Thymus (tissue), 11 donors: ENCODE data around the gene BEND6. TPM values are rescaled to one million over a fixed set of nuclear protein-coding genes. Genes with fewer than 3 reads are reported as not detected.
"Not testable (repeated sequence)": the region's sequence is repeated elsewhere in the genome, so short reads cannot be mapped to it uniquely, and the experiment has no call there.

Experiments
- DNase-seq, 9 donors: peaks; one replicate each; pipeline ENCODE4 v3.0.0-alpha.2; 2013; ENCODE audit warnings: low spot score in 9 of 9, low read depth in 6 of 9, missing footprints in 1 of 9
- H3K27ac ChIP-seq, 2 donors: one replicate each; pipeline ENCODE4 v1.5.1; 2013; ENCODE audit warnings: control low read depth in 1 of 2, low read depth in 1 of 2, low read length in 1 of 2, mild to moderate bottlenecking in 1 of 2, moderate library complexity in 1 of 2
- H3K27me3 ChIP-seq, 2 donors: one replicate each; pipeline ENCODE4 v1.5.1; 2013; ENCODE audit warnings: low read length in 1 of 2; ENCODE audit not compliant: control insufficient read depth in 2 of 2, insufficient read depth in 1 of 2
- H3K36me3 ChIP-seq, 2 donors: one replicate each; pipeline ENCODE4 v1.5.1; 2013; ENCODE audit warnings: low read length in 1 of 2, mild to moderate bottlenecking in 1 of 2, moderate library complexity in 1 of 2; ENCODE audit not compliant: control insufficient read depth in 2 of 2, insufficient read depth in 2 of 2
- H3K4me1 ChIP-seq, 2 donors: one replicate each; pipeline ENCODE4 v1.5.1; 2013; ENCODE audit warnings: low read length in 2 of 2; ENCODE audit not compliant: control insufficient read depth in 2 of 2, insufficient read depth in 2 of 2
- H3K4me3 ChIP-seq, 2 donors: one replicate each; pipeline ENCODE4 v1.5.1; 2013; ENCODE audit warnings: low read length in 2 of 2, control low read depth in 1 of 2, mild to moderate bottlenecking in 1 of 2
- H3K9me3 ChIP-seq, 2 donors: one replicate each; pipeline ENCODE4 v1.5.1; 2013; ENCODE audit warnings: low read length in 1 of 2, mild to moderate bottlenecking in 1 of 2; ENCODE audit not compliant: control insufficient read depth in 2 of 2, insufficient read depth in 1 of 2
- WGBS: extraction: QIAGEN DNeasy Blood & Tissue Kit; methylation state at CpG from one replicate; pipeline ENCODE4 v1.1.7; 2013; 5-methylcytosine and 5-hydroxymethylcytosine counted together
- polyA plus RNA-seq: library from polyadenylated mRNA; stranded (reverse); fragments of 200-250 nt; gene quantifications from one replicate; pipeline ENCODE4 v1.2.3, GENCODE V29; 2013
- total RNA-seq: library from RNA; stranded (reverse); fragments of 120-200 nt; gene quantifications from one replicate; pipeline ENCODE4 v1.2.4, GENCODE V29; 2013
- donor health status: healthy.

The BEND6 gene
- total and polyA plus RNA-seq, 2 donors = 0.98 to 1.1 TPM

DNA sequence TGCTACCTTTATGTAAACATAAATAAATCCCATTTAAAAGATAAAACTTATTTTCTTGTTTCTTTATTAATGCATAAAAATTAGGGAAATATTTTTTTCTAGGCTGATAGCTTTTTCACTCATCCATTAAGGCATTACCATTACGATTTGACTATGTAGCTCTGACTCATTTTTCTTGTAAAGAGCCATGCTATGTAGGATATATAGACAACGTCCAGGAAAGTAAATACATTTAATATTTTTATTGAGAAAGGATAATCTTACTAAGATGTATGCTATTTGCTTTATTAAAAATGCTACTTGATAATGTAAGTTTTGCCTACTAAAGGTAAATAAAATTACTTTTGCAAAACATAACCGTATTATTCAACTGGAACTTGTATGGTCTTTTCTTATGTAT lies 72.4 kb downstream of the BEND6 start:
- Histone ChIP-seq H3K4me3 (no peak overlapping the region), H3K27me3 (no peaks in the 10 kb centered on the region), H3K27ac (no peak overlapping the region), H3K9me3 (peaks cover 0 to 3% of the 10 kb centered on the region in 2 donors), H3K4me1 (no peaks in the 10 kb centered on the region), H3K36me3 (no peaks in the 10 kb centered on the region)
- WGBS = 94% methylated on average over 3 of the region's 3 CpGs
- DNase-seq = no peak

DNA sequence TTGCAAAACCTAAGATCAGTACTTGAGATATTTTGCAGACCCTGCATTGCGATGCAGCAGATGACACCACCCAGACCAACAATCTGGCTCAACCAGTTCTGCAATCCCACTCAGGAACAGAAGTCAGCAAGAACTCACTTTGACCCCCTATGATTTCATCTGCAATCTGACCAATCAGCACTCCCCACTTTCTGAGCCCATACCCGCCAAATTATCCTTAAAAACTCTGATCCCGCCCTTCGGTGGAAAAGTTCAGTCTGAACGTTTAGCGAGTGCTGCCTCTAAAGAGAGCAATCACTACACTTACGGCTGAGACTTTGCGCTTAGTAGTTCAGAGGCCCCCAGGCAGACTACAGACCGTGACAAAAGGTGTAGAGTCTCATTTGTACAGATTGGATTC lies 74.3 kb downstream of the BEND6 start:
- H3K36me3 ChIP-seq = no peaks in the 10 kb centered on the region
- H3K27me3 ChIP-seq = no peaks in the 10 kb centered on the region
- DNase-seq = no peak
- 97% methylated on average over 9 of the region's 9 CpGs for WGBS
- H3K27ac ChIP-seq = no peak overlapping the region
- H3K4me3 ChIP-seq = no peak overlapping the region
- peaks cover 0 to 3% of the 10 kb centered on the region in 2 donors for H3K9me3 ChIP-seq
- H3K4me1 ChIP-seq = no peaks in the 10 kb centered on the region

DNA sequence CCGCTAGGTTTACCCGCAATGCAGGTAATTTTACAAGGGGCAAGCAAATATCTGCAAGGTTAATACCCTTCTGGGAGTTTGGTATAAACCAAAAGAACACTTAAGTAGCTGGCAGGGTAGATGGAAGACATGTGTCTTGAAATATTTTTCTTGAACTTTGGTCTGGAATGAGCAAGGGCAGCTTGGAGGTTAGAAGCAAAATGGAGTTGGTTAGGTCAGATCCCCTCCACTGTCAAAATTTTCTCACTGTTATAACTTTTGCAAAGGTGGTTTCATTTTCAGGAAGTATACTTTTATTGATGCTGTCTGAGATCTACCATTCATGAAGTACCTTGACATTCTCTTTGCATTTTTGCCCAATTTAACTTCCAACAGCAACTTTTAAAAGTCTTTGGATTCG lies 78.3 kb downstream of the BEND6 start:
- no peaks in the 10 kb centered on the region for H3K4me1 ChIP-seq
- H3K9me3 ChIP-seq = no peaks in the 10 kb centered on the region

DNA sequence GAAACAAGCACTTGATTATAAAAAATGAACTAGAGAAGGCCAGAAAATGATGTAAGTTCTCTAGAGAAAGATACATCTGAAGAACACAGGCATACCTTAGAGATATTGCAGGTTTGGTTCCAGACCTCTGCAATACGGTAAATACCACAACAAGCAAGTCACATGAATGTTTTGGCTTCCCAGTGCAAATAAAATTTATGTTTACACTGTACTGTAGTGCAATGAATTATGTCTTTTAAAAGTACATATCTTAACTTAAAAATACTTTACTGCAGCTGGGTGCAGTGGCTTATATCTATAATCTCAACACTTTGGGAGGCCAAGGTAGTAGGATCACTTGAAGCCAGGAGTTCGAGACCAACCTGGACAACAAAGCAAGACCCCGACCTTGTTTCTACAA lies 80.6 kb downstream of the BEND6 start:
- Histone ChIP-seq H3K4me3 (no peak overlapping the region), H3K27me3 (no peaks in the 10 kb centered on the region), H3K4me1 (no peaks in the 10 kb centered on the region), H3K27ac (no peak overlapping the region), H3K36me3 (no peaks in the 10 kb centered on the region), H3K9me3 (no peaks in the 10 kb centered on the region)
- no peak for DNase-seq
- 32% methylated on average over 3 of the region's 3 CpGs for WGBS

More for the DNA sequence above, 78.3 kb downstream of the BEND6 start:
- no peak for DNase-seq
- no peaks in the 10 kb centered on the region for H3K27me3 ChIP-seq
- 98% methylated on average over 3 of the region's 3 CpGs for WGBS
- no peaks in the 10 kb centered on the region for H3K36me3 ChIP-seq
- no peak overlapping the region for H3K4me3 ChIP-seq
- no peak overlapping the region for H3K27ac ChIP-seq

DNA sequence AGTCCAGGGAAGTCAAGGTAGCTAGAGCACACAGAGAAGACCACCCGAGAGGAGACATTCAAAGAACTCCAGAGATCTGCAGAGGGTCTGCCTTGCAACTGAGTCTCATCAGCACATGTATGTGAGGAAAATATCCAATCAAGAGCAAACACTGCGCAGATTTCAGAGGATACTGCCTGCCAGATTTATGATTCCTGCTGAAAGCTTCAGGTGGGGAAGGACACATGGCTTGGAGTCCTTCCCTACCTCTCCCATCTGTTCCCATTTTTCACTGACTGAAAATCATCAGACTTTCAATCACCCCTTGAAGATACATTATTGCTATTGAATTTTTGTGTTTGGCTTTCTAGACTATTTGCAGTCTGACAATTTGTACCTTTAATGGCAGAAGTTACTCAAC lies 84.0 kb downstream of the BEND6 start:
- Histone ChIP-seq H3K4me1 (no peaks in the 10 kb centered on the region), H3K27ac (no peak overlapping the region), H3K27me3 (no peaks in the 10 kb centered on the region), H3K36me3 (no peaks in the 10 kb centered on the region), H3K4me3 (no peak overlapping the region), H3K9me3 (no peaks in the 10 kb centered on the region)
- WGBS = 99% methylated on average over 2 of the region's 2 CpGs
- no peak for DNase-seq

DNA sequence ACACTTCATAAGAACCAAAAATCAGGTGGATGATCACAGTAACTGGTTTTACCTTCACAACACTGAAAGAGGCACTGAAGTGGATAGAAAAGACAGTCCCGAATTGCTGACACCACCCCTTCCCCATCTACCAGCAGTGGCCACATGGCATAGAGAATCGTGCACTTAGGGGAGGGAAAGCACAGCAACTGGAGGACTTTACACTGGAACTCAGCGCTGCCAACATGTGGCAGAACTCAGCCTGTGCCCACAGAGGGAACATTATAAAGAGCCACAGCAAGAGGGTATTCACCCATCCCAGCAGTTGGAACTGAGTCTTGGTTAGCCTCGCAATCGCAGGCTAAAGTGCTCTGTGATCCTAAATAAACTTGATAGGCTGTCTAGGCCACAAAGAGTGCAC lies 85.1 kb downstream of the BEND6 start:
- DNase-seq = peak in 1 of 9 donors; percentile 19
- H3K36me3 ChIP-seq = no peaks in the 10 kb centered on the region
- WGBS = 92% methylated on average over 5 of the region's 5 CpGs
- H3K27me3 ChIP-seq = no peaks in the 10 kb centered on the region
- no peaks in the 10 kb centered on the region for H3K4me1 ChIP-seq
- H3K9me3 ChIP-seq = no peaks in the 10 kb centered on the region
- H3K4me3 ChIP-seq = no peak overlapping the region
- H3K27ac ChIP-seq = no peak overlapping the region

DNA sequence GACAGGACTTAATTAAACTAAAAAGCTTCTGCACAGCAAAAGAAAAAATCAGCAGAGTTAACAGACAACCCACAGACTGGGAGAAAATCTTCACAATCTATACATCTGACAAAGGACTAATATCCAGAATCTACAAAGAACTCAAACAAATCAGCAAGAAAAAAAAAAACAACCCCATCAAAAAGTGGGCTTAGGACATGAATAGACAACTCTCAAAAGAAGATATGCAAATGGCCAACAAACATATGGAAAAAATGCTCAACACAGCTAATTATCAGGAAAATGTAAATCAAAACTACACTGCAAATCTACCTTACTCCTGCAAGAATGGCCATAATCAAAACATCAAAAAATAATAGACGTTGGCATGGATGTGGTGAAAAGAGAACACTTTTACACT lies 89.2 kb downstream of the BEND6 start:
- DNase-seq, H3K4me3 ChIP-seq, H3K27ac ChIP-seq, H3K27me3 ChIP-seq, H3K36me3 ChIP-seq, H3K4me1 ChIP-seq, H3K9me3 ChIP-seq: not testable (repeated sequence)
- 100% methylated on average over 1 of the region's 1 CpG for WGBS

DNA sequence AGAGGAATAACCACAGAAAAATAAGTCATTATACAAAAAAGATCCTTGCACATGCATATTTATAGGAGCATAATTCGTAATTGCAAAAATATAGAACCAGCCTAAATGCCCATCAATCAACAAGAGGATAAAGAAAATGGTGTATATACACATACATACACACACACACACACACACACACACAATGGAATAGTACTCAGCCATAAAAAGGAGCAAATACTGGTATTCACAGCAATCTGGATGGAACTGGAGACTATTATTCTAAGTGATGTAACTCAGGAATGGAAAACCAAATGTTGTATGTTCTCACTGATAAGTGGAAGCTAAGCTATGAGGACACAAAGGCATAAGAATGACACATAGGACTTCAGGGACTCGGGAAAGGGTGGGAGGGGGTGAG lies 89.7 kb downstream of the BEND6 start:
- no peaks in the 10 kb centered on the region for H3K9me3 ChIP-seq
- H3K4me3 ChIP-seq = no peak overlapping the region
- H3K36me3 ChIP-seq = no peaks in the 10 kb centered on the region
- peaks cover 0 to 3% of the 10 kb centered on the region in 2 donors for H3K27me3 ChIP-seq
- no peak for DNase-seq
- H3K27ac ChIP-seq = no peak overlapping the region
- over 99% methylated on average over 2 of the region's 2 CpGs for WGBS
- peaks cover 0 to 3% of the 10 kb centered on the region in 2 donors for H3K4me1 ChIP-seq

DNA sequence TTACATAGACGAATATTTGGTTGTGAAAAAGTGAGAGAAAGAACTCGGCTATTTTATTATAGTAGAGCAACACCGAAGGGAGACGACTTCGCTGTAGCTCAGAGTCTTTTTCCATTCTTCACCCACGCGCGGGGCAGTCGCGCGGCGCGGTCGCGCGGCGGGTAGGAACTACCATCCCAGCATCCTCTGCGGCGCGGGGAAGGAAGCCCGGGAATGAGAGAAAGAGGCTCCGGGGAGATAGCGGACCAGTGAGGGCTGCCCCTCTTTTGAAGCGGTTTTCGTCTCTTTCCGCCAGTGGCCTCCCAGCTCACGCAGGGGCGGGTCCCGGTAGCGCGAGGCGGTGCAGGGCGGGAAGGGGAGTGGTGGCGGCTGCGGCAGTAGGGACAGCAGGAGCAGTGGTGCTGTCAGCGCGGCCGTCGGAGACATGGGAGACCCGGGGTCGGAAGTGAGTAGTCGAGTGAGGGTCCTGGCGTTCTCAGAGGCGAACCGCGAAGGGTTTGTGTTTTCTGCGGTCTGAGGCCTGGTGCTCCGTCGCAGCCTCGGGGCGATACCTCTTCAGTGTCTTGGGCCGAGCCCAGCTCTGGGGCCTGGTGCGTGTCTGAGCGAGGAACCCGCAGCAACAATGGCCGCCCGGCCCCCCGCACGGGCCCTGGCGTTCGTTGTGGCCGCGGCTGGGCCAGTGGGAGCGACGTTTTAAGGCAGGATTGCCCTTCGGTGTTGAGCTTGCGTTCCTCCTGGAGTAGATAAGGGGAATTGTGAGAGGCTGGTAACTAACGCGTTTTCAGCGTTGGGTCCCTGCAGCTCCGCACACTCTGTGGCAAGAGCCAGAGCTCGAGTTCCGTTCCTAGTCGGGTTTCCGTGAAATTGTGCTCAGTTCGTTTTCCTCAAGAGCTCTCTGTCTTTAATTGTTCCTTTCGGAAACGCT lies 91.7 kb downstream of the BEND6 start, which contains the start of gene KIAA1586:
KIAA1586 (plus strand) TSS at position 362 of the 925 bp plus-strand sequence; CDS start at position 425, 63 bp downstream.
- H3K9me3 ChIP-seq, H3K36me3 ChIP-seq, H3K4me1 ChIP-seq, H3K27me3 ChIP-seq: not testable (repeated sequence)
- under 1% methylated on average over 42 of the region's 78 CpGs for WGBS
- H3K27ac ChIP-seq = peak within 1 kb of the TSS; percentile 19 to 58
- peak; percentile 42 to 85 (median 64) for DNase-seq
- H3K4me3 ChIP-seq = peak within 1 kb of the TSS; percentile 65 to 67
